T1000 (cell line): ENCODE results near the gene ZNF485.
A peak's percentile ranks its signal among the peaks of the same experiment; 100 is the strongest.
"Not testable (repeated sequence)": the region's sequence is repeated elsewhere in the genome, so short reads cannot be mapped to it uniquely, and the experiment has no call there.

Experiments
- DNase-seq: peaks from one replicate; lab custom pipeline; 2025; ENCODE audit warnings: mixed read lengths; lab: John Stamatoyannopoulos, UW

The ZNF485 gene

DNA sequence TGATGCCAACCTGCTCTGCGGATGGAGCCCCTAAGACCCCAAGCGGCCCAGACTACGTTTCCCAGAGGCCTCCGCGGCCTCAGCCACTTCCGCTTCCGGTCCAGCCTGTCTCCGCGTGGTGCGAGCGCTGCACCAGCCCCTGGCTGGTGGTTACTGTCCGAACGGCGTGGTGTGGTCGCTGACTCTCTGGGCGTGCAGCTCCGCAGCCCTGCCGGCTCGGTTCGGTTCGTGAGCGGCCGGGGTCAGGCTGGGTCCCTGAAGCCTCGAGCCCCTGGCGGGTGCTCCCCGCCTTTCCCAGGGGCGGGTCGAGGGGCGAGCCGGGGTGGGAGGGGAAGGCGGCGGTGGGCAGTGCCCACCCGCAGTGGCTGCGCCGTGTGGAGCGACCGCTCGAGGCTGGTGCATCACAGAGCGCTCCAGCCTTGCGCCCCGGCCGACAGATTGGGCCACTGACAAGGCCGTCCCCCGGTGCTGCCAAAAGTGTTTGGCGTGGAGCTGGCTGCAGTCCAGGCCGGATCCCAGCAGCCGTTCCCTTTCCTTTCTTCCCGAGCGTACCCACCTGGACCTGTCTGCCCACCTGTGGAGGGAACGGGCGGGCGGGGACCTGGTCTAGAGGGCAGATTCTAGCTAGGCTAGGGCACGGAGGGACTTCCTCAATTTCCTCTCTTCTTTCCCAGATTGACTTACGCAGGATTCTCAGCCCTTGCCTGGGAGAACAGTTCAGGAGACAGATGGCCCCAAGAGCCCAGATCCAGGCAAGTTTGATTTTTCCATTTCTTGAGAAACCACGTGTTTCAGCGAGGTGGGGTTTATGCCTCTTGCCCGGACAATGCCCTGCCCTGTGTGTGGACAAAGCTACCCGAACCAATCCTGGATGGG lies at the start of gene ZNF485:
Gene ZNF485, plus strand, starts transcription at position 116 of the 876 bp plus-strand sequence. Its CDS starts 613 bp downstream, at position 729.
- peak; percentile 23 for DNase-seq

DNA sequence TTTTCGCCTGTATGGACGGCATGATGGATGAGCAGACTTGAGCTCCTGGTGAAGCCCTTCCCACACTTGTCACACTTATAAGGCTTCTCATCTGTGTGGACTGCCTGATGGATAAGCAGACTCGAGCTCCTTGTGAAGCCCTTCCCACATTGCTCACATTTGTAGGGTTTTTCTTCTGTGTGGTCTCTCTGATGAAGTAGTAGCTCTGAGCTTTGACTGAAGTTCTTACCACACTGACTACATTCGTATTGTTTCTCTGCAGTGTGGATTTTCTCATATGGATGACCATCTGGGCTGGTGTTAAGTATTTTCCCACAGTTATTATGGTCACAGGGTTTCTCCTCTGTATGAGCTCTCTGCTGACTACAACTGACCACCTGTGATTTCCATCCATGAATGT lies 49.0 kb upstream of the ZNF485 start:
- DNase-seq = no peak

DNA sequence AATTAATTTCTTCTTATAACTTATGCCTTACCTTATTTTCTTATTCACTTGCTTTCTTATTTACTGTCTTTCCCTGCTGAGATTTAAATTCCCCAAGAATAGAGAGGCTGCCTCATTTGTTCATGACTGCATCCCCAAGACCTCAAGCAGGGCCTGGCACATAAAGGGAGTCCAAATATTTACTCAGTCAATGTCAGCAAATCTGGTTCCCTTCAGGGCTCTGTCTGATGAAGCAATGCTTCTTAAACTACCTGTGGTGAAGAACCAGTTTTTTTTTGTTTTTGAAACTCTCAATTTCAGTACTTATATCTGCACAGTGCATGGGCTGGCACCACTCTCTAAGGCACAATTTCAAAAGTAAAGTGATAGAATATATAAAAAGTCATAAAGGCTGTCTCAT lies 36.6 kb upstream of the ZNF485 start:
- no peak for DNase-seq

DNA sequence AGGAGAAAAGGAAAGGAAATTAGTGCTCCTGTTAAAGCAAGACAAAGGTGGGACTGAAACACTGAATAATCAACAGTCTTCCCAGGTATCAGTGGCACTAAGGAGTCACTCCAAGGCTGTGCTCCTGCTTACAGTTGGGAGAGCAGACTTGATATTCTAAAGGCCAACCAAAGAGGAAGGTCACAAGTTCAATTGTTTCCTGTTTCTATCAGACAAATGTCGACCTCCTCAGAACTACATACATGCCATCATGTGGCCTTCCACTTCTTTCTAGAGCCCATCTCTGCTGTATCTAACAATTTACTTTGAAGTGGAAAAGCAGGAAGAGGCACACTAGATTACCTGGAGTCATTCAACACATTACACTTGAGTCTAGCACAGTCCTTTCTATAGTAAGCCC lies 35.3 kb upstream of the ZNF485 start:
- DNase-seq = no peak

DNA sequence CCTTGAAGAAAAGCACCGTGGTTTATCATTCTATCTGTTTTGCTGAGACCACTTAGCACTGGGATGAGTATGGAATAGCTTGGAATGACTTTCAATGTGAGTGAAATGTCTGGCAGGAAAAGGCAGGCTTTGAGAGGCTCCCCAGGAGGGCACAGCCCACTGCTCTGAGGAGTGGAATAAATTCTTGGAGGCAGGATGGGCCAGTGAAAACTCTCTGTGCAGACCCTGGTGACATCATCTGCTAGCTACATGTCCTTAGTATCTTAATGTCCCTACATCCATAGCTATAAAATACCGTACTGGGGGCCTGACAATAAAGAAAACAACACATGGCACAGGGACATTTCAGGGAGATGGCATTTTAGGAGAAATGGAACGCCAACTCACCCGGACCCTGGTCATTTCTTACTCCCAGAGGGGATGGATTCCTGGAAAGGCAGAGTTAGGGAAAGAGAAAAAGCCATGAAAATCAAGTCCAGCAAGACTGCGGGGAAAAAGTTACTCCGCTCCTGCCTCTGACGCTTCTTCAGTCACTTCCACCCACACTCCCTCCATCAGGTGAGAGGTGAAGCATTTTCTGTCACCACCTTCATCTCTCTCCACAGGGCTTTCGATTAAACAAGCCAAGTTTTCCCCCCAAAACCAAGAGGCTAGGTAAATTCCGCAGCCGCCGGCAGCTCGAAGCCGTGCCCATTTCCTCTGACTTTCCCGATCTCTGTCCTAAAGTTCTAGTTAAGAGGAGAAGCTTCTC lies 32.8 kb upstream of the ZNF485 start:
- no peak for DNase-seq

DNA sequence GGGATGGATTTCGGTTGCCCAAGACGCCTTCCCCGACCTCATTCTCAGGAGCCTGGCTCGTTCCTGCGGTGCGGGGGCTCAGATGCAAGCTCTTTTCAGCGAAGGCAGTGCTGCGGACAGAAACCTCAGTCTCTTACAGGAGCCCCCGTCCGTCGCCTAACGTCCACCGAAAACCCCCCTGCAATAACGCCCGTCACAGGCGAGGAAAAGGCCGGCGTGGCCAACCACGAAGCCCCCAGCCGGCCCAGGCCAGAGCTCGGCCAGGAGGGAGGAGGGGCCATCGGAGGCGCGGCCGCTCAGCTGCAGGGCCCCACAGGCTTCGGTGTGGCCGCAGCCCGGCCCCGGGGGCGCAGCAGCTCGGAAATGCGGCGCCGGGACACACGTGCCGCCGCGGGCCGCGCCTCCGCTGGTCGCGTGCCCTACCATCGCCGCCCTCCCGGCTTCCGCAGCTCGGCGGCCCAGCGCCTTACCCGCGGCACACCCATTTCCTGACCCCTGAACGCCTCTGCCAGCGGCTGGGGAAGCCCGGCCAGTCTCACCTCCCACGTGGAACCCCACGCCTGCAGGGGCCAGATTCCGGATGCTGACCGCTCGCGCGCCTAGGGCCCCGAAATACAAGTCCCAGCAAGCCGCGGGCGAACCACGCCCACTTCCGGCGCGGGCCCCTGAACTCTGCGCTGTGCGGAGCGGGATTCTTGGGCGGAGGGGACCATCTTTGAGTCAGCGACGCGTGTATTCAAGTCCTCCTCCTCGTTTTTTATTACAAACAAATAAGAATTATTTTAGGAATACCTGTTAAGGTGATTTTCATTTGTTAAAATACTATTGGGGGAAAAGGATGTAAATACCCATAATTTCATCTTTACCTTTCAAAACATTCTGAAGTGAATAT lies 32.0 kb upstream of the ZNF485 start, which contains the start of gene ZNF239:
Gene ZNF239, minus strand, starts transcription at position 616 of the 892 bp plus-strand sequence. CDS start 16,537 bp downstream, outside the sequence.
- DNase-seq = peak; percentile 64

DNA sequence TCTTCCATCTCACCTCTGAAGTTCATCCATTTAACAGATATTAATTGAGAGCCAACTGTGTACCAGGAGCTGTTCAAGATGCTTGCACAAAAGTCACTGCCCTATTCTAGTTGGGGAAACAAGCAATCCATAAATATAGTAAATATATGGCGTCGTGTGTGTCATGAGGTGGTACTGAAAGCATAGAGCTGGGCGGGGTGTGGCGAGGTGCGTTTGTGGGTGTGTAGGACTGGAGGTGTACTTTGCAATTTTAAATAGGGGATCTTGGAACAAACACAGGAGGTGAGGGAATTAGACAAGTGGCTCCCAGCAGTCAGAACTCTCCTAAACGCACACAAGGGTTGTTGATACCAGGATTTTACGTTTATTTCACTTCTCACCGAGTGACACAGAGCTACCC lies 31.3 kb upstream of the ZNF485 start:
- no peak for DNase-seq

DNA sequence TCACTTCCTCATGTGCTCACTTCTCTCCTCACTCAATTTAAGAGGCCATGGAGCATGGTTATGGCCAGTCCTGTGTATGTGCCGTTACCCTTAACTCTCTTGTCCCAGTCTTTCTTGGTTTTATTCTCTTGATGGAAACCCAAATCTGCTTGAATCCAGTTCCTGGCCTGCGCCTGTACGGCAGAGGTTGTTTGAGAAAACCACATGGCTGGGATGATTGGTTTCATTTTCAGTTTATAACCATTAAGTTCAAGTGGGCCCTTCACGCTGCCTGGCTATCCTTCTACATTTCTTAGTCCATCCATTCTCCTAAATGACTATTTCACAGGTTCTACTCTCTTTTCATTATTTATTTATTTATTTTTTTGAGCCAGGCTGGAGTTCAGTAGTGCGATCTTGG lies 30.2 kb upstream of the ZNF485 start:
- no peak for DNase-seq

DNA sequence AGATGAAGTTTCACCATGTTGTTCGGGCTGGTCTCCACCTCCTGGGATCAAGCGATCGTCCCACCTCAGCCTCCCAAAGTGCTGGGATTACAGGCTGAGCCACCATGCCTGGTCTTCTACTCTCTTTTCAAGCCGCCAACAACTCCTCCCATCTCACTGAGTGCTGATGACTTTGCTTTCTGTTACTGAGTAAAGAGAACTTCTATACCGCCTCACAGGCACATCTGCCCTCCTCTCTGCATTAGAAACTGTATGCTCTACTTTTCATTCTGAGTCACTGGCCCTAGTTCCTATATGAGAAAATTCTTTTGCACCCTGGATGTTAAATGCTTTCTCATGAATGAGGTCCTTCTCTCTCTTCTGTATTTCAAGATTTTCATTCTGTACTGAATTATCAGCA lies 29.7 kb upstream of the ZNF485 start:
- DNase-seq = no peak

DNA sequence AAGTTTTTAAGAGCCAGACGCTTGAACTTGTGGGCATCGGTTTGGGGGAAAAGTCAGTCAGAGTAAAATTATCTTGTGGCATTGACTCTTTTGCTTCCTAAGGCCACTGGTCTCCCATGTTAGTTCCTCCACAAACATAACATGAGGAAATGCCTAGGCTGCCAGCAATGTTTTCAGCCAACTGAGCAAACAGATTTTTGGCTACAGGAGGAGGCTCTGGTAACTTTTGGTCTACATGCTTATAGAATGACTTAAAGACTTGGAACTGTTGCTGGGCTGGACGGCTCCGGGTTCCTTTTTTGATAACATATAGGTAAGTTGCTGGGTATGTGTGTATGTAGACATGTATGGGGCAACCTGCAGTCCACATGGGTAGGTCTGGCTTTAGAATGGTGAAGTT lies 22.2 kb upstream of the ZNF485 start:
- DNase-seq = no peak

DNA sequence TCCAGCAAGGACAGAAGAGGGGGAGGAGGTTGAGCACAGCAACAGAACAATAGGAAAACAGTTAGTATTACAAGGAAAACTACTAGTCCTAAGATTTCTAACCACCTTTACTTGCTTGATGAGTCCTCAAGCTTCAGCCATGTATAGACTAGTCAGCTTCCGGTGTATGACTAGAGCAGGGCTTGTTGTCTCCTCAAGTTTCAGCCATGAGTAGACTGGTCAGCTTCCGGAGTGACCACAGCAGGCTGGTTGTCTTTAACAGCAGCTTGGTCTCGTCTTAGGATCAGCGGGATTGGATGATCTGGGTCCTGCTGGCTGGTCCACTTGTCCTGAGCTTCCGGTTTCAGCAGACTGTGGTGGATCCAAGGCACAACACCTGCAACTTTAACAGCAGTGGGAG lies 21.2 kb upstream of the ZNF485 start:
- DNase-seq = no peak

DNA sequence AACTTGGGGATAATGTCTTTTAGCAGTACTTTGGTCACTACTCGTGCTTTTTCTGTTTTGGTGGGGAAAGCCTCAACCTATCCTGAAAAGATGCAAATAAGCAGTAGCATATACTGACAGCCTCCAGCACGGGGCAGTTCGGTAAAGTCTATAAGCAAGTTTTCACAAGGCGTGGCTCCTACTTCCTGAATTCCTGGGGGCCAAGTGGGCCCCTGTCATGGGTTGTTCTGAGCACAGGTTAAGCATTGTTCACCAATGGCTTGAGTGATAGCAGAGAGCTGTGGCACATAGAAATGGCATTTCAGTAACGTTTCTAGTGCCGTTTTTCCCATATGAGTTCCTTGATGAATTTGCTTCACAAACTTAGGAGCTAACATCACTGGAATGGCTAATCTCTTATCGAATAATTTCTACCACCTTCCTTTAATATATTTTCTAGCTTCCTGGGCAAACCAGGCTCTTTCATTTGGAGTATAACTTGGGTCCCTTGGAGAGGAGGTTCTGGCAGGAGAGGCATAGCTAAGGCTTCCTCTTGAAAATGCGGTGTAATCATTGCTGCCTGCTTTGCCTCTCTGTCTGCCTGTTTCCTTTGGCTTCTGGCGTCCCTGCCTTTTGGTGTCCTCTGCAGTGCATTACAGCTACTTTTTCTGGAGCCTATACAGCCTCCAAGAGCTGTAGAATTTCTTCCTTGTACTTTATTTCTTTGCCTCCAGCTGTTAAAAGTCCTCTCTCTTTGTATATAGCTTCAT lies 20.1 kb upstream of the ZNF485 start:
- DNase-seq = no peak

DNA sequence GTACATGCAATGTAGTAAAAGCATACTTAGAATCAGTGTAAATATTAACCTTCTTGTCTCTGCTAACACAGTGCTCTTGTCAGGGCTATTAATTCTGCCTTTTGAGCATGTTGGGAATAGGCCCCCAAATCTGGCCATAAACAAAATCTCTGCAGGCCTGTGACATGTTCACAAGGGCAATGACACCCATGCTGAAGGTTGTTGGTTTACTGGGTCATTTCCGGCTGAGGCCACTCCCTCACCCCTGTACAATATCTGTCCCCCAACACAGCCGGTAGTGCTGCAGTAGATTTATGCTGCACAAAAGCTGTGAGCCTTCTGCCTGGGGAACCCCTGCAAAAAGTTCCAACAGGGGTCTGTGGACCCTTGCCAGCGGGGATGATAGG lies 19.5 kb upstream of the ZNF485 start:
- not testable (repeated sequence) for DNase-seq

DNA sequence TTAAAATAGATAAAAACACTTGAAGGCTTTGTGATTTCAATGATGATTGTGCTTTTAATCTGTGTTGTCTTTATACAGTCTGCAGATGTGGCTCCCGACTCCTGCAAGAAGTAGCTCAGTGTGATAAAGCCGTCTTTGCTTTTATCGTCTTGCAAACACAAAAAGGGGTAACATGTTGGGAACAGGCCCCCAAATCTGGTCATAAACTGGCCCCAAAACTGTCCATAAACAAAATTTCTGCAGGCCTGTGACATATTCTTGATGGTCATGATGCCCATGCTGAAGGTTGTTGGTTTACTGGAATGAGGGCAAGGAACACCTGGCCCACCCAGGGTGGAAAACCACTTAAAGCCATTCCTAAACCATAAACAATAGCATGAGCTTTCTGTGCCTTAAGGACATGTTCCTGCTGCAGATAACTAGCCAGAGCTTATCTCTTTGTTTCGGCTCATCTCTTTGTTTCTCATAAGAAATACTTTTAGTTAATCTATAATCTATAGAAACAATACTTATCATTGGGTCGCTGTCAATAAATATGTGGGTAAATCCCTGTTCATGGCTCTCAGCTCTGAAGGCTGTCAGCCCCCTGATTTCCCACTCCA lies 14.8 kb upstream of the ZNF485 start:
- no peak for DNase-seq

DNA sequence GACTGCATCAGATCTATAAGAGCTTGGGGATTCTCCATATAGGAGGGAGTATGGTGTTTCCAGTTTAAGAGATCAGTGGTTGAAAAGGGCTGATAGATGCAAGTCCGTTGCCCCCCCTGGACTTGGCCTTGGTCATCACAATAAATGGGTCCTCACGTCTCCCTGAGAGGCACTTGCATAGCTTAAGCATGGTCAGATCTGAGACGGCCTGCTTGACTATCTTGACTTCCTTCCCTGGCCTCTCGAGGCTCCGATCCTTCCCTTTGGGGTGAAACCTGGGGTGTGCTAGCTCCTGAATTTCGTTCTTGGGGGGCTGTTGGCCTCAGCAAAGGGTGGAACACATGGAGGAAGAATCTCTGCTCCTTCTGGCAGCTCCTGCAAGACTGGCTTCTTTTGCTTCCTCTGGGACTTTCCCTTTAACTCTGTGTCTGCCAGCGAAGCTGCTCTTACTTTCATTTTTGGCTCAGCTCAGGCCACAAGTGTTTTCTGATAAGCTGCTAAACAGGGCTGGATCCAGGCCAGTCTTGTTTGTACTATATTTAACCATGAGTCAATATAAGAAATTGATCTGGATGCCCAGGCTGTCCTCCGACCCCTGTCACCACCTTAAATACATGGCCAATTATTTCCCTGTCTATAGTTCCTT lies 11.2 kb upstream of the ZNF485 start:
- no peak for DNase-seq

DNA sequence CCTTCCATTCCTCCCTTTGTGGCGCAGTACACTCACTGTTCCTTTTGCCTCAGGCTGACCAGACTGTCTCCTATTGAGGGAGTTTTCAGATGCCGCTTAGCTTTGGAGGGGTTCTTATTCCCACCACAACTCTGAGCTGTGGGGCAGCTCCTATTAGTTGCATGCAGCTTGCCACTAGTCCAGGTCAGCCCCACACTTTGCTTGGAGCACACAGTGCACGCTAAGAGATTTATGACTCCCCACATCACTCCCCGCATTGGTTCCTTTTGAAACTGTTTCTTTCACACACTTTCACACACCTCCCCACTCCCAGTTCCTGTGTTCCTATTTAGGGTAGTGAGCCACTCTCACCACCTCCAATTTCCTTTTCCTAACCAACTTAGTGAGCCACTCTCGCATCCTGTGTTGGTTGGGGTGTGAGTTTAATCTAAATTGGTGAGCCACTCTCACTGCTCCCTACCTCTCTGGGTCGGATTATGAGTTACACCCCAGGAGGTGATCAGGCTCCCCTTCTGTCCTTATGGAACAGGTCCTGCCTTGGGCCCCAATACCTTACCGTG lies 10.4 kb upstream of the ZNF485 start:
- no peak for DNase-seq

DNA sequence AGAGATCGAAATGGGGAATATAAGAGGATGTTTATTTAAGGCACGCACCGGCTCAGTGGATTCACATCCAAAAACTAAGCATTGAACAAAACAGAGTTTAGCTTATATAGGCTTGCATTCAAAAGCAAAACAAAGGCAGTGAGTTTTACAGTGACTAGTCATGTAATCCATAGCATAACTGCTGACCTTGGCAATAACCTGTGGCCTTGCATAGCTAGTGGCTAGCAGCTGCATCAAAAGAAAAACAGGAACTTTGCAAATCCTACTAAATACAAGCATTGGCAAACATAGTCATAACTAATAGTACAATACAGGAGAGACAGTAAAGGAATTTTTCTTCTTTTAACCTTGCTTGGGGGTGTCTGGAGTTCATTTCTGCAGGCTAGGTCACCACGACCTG lies 9.7 kb upstream of the ZNF485 start:
- no peak for DNase-seq

DNA sequence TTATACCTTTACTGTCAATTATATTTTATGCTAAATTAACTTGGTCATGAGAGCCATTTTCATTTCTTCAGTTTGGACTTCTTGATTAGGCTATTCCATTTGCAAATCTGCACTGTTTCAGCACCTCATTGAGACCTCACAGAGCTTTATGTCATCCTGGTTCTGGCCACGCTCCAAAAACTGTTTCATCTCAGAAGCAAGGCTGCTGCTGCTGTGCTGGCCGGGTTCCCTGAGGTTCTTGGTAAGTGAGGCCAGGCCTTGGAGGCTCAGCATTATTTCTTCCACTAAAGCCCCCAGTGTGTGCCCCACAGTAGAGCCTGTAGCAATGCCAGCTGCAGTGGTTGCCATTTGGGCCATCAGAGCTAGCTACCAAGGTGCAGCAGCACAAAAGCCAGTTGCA lies 7.8 kb upstream of the ZNF485 start:
- DNase-seq = no peak

DNA sequence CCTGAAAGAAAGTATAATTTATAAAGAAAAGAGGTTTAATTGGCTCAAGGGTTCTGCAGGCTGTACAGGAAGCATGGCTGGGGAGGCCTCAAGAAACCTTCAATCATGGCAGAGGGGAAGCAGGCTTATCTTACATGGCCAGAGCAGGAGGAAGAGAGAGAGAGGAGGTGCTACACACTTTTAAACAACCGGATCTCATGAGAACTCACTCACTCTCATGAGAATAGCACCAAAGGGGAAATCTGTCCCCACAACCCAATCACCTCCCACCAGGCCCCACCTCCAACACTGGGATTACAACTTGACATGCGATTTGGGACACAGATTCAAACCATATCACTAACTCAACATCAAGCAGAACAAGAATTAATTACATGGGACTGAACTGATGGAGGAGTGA lies 6.9 kb upstream of the ZNF485 start:
- no peak for DNase-seq

DNA sequence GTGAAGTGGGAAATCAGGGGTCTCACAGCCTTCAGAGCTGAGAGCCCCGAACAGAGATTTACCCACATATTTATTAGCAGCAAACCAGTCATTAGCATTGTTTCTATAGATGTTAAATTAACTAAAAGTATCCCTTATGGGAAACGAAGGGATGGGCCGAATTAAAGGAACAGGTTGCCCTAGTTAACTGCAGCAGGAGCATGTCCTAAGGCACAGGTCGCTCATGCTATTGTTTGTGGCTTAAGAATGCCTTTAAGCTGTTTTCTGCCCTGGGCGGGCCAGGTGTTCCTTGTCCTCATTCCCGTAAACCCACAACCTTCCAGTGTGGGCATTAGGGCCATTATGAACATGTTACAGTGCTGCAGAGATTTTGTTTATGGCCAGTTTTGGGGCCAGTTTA lies 4.7 kb upstream of the ZNF485 start:
- DNase-seq = not testable (repeated sequence)
